Lower leg skin (tissue), 3 donors: ENCODE data around the gene HSPG2.

Experiments used
- POLR2A ChIP-seq, 2 donors: fragments of 450-650 bp; IDR thresholded peaks; one replicate each; pipeline ENCODE4 v1.6.1; 2016 to 2017; ENCODE audit warnings: antibody characterized with exemption in 2 of 2, mild to moderate bottlenecking in 1 of 2, moderate library complexity in 1 of 2
- TF ChIP-seq, protein P1 (sequence below), 3 donors: fragments of 450-650 bp; IDR thresholded peaks; one replicate each; pipeline ENCODE4 v1.5.1; 2016; ENCODE audit warnings: antibody characterized with exemption in 3 of 3, mild to moderate bottlenecking in 3 of 3, moderate library complexity in 2 of 3

- TF ChIP-seq, protein P1, sequence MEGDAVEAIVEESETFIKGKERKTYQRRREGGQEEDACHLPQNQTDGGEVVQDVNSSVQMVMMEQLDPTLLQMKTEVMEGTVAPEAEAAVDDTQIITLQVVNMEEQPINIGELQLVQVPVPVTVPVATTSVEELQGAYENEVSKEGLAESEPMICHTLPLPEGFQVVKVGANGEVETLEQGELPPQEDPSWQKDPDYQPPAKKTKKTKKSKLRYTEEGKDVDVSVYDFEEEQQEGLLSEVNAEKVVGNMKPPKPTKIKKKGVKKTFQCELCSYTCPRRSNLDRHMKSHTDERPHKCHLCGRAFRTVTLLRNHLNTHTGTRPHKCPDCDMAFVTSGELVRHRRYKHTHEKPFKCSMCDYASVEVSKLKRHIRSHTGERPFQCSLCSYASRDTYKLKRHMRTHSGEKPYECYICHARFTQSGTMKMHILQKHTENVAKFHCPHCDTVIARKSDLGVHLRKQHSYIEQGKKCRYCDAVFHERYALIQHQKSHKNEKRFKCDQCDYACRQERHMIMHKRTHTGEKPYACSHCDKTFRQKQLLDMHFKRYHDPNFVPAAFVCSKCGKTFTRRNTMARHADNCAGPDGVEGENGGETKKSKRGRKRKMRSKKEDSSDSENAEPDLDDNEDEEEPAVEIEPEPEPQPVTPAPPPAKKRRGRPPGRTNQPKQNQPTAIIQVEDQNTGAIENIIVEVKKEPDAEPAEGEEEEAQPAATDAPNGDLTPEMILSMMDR (IDR thresholded peaks at IDR 0.05) = no peak
- TF ChIP-seq POLR2A (IDR thresholded peaks at IDR 0.05) = no peak
Observed at GRCh38 chr1:21898326-21899200, 38.5 kb downstream of the HSPG2 start.
